Endometrial microvascular endothelial cells (primary cell): ENCODE results near the gene DKK1. TPM values are rescaled to one million over a fixed set of nuclear protein-coding genes. Genes with fewer than 3 reads are reported as not detected.

Experiments
- in situ Hi-C: cut with HindIII; loops from 2 replicates; pipeline ENCODE4 v1.10.0; 2017; ENCODE audit warnings: low sequenced_read_pairs, low pct_unique_long_range_greater_than_20kb; ENCODE audit errors: inconsistent ontology term
- total RNA-seq: library from RNA; depleted of rRNA; stranded (reverse); fragments of >200 nt; gene quantifications from one replicate; pipeline ENCODE4 v1.2.3, GENCODE V29; 2015; ENCODE audit errors: inconsistent ontology term

DKK1 gene
- total RNA-seq, 1 donor from 2014 or later, result 238 TPM

- in situ Hi-C loops, result loop anchor here (10.0 to 25.0 kb wide), 2 partner anchors 180 to 272 kb away; no protein-coding TSS in a partner anchor
These were observed 906 bp downstream of the DKK1 start for GRCh38 chr10:52314822-52315552.

- in situ Hi-C loops, result loop anchor here (10.0 to 25.0 kb wide), 2 partner anchors 179 to 271 kb away; no protein-coding TSS in a partner anchor
These were observed 1.9 kb downstream of the DKK1 start for GRCh38 chr10:52316001-52316400.

- in situ Hi-C loops, result loop anchor here (10.0 to 25.0 kb wide), 2 partner anchors 178 to 271 kb away; no protein-coding TSS in a partner anchor
These were observed 2.4 kb downstream of the DKK1 start for GRCh38 chr10:52316500-52316899.

GRCh38 chr10:52318136-52318701 lies 4.1 kb downstream of the DKK1 start:
- in situ Hi-C loops, result loop anchor here (10.0 to 25.0 kb wide), 2 partner anchors 177 to 269 kb away; no protein-coding TSS in a partner anchor

DNA sequence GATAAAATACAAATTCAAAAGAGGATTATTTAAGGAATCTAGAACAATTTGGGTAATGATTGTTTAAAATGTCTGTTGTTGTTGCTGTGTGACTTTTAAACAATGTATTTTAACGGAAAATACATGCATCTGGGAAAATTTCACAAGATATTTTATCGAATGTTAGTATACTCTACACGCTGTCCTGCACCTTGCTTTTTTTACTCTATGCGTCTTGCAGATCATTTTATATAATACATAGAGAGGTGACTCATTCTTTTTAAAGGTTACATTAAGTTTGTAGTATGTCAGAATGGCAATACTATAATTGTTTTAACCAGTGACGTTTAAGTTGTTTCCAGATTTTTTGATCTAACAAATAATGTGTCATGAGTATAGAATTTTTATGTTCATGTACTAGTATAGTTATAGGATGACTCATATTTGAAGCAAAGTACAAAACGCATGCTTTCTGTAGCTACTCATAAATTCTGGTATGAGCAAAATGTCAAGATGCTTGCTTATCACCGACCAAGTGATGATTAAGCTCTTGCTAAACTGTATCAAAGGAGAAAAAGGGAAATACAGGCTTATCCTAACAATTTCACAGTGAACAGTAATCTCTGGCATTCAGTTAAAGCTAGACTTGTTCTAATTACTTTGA lies 4.9 kb downstream of the DKK1 start:
- in situ Hi-C loops, result loop anchor here (10.0 to 25.0 kb wide), 2 partner anchors 176 to 268 kb away; no protein-coding TSS in a partner anchor

DNA sequence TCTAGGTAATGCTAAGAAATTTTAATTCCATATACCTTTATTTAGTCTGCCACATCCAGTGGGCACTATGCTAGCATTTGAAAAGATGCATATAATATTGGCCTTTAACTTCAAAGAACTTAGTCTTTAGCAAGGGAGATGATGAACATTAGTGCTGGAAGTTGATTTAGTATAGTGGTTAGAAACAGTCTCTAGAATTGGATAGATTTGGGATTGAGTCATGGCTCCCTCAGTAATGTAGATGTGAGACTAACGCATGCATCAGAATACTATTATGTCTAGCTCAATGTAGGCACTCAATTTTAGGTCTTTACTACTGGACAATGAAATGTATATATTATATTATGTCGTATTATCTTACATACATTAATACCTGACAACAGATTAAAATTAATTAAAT lies 5.8 kb downstream of the DKK1 start:
- in situ Hi-C loops, result loop anchor here (10.0 to 25.0 kb wide), 2 partner anchors 175 to 267 kb away; no protein-coding TSS in a partner anchor

DNA sequence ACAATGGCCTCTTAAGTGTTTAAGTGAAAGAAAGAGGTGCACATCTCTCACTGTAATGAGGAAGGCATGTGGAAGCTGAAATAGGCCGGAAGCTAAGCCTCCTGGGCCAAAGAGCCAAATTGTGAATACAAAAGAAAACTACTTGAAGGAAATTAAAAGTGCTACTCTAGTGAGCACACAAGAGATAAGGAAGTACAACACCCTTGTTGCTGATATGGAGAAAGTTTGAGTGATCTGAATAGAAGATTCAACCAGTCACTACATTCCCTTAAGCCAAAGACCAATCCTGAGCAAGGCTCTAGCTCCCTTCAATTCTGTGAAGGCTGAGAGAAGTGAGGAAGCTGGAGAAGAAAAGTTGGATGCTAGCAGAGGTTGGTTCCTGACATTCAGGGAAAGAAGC lies 8.2 kb downstream of the DKK1 start:
- in situ Hi-C loops, result loop anchor here (25.0 kb wide), 1 partner anchor 265 kb away; no protein-coding TSS in a partner anchor

- in situ Hi-C loops, result loop anchor here (25.0 kb wide), 1 partner anchor 264 kb away; no protein-coding TSS in a partner anchor
These were observed 8.9 kb downstream of the DKK1 start for GRCh38 chr10:52322936-52323335.

- in situ Hi-C loops, result no loop called here
These were observed 12.3 kb downstream of the DKK1 start for GRCh38 chr10:52326382-52326781.

- in situ Hi-C loops, result no loop called here
These were observed 17.7 kb downstream of the DKK1 start for GRCh38 chr10:52331638-52332364.

GRCh38 chr10:52332815-52333214 lies 18.7 kb downstream of the DKK1 start:
- in situ Hi-C loops, result no loop called here

DNA sequence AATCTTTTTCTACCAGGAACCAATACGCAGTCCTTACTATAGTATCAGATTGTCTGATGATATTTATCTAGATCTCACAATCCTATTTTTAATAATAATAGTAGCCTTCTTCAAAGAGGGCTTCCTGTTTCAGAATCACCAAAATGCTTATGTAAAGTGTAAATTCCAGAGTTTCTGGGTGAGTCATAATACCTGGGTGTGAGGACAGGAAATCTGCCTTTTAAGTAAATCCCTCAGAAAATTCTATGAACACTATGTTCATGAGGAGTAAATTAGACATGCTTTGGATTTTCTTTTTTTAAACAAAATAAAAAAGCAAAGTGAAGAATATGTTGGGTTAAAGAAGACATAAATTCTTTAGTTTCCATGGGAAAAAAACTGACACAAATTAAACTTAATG lies 20.5 kb downstream of the DKK1 start:
- in situ Hi-C loops, result no loop called here

DNA sequence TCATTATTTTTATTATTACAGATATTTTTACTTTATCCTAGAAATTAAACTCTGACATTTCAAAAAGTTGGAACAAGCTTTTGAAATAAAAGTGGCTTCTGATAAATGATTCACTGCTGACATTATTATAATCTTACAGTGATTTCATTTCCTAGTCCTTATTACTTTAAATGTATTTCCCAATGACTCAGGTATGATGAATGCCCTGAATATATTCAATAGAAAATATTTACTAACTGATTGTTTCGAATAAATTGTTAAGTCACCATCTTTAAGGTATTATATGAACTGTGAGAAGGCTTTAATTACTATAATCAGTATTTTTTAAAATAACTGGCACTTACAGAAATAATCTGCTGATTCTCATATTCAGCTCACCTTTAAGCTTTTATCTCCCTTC lies 21.6 kb downstream of the DKK1 start:
- in situ Hi-C loops, result no loop called here

DNA sequence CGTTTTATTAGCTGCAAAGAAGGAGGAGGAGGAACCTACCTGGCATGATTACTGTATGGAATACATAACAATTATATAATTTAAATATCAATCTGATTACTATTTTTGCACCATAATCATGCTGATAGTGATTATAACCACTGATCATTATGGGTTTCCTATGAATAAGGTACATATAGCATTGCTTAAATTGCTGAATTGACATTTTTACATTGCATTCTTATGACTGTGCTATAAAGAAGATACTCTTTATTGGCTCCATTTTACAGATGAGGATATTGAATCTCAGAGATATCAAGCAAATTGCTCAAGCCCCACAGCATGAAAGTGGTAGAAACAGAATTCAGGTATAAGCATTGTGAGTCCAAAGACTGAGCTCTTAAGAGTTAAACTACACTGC lies 23.1 kb downstream of the DKK1 start:
- in situ Hi-C loops, result no loop called here

DNA sequence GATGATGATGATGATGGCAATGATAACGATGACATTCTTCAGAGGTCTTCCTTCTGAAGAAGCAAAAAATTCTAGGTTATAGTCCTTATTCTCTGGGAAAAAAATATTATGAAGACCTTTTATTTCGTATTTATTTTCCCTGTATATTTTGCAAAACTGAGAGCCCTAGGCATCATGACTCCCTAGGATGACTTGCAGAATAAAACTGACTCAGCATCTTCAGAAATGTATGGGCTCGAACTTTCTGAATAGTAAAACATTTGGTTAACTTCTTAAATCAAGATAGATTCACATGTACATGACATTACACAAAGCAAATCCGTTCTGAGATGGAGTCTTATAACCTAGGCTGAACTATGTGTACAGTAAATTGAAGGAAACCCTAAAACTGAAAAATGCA lies 29.4 kb downstream of the DKK1 start:
- in situ Hi-C loops, result no loop called here

DNA sequence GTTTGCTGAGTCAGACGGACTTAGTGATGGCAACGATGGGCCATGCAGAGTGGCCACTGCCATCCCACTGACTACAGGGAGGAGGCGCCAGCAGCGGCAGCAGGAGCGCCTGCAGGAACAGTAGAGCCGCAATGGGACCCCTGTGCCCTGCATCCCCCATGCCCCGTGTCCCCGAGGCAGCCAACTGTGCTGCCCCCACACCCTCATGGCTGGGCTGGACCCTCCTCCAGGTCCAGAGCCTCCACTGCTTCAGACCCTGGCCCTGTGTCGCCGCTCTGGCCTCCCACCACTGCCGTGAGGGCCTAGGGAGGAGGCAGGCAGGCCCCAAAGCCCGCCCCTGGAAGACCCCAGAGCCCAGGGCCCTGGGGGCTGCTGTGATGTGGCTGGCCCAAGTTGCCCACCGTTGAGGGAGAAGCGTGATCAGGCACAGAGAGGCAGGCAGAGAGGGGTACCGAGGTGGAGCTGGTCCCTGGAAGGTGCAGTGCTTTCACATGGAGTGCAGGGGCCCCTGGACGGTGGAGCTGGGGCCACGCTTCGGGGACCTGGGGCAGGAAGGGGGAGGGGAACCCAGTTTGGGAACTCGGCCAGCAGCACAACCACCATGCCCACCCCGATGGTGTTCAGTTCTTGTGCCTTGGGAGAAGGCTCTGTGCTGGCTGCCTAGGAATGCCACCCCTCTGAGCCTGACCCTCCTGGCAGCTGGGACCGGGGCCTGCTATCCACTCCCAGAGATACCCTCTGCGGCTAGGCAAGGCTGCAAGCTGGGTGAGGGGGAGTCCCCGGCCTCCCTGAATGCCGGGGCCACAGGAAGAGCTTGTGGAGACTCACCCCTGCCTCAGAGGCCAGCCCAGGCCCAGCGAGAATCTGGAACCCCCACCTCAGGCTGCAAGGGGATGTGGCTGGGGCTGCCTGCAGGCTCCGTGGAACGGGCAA lies 32.6 kb downstream of the DKK1 start:
- in situ Hi-C loops, result no loop called here

GRCh38 chr10:52347327-52347667 lies 33.2 kb downstream of the DKK1 start:
- in situ Hi-C loops, result no loop called here

GRCh38 chr10:52348037-52348564 lies 34.0 kb downstream of the DKK1 start:
- in situ Hi-C loops, result no loop called here
